NB4 (cell line): ENCODE data around the gene SCYGR3.

Experiments used
- DNase-seq: peaks from one replicate; pipeline ENCODE4 v3.0.0; 2010; ENCODE audit warnings: low read depth
- H3K4me3 ChIP-seq: one replicate; pipeline ENCODE4 v1.5.1; 2011; ENCODE audit warnings: mild to moderate bottlenecking, low read depth, low read length, moderate library complexity
- MAX ChIP-seq: IDR thresholded peaks from 2 replicates; pipeline ENCODE4 v1.6.1; 2011; ENCODE audit warnings: low read depth, low read length
- MYC ChIP-seq: IDR thresholded peaks from 2 replicates; pipeline ENCODE4 v1.6.1; 2011; ENCODE audit warnings: low read depth, low read length
- POLR2A ChIP-seq: IDR thresholded peaks from 2 replicates; pipeline ENCODE4 v1.6.1; 2011; ENCODE audit warnings: mild to moderate bottlenecking; ENCODE audit not compliant: insufficient read length; ENCODE audit errors: extremely low read depth
- TF ChIP-seq, protein P1 (sequence below): IDR thresholded peaks from one replicate; pipeline ENCODE4 v1.5.1; 2012; ENCODE audit warnings: low read depth, low read length

Gene SCYGR3

DNA sequence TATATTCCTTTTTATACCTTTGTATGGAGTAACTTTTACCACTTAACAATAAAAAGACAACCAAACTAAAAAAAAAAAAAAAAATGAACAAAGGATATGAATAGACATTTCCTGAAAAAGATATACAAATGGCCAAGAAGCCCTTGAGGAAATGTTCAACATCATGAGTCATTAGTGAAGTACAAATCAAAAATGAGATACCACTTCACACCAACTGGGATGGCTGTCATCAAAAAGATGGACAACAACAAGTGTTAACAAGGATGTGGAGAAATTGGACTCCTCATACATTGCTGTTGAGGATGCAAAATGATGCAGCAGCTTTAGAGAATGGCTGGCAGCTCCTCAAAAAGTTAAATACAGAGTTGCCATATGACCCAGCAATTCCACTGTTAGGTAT, 38.5 kb downstream of the SCYGR3 start:
- no peak for TF ChIP-seq MYC
- no peak for TF ChIP-seq MAX
- DNase-seq, result no peak
- H3K4me3 ChIP-seq, result no peak overlapping the region

DNA sequence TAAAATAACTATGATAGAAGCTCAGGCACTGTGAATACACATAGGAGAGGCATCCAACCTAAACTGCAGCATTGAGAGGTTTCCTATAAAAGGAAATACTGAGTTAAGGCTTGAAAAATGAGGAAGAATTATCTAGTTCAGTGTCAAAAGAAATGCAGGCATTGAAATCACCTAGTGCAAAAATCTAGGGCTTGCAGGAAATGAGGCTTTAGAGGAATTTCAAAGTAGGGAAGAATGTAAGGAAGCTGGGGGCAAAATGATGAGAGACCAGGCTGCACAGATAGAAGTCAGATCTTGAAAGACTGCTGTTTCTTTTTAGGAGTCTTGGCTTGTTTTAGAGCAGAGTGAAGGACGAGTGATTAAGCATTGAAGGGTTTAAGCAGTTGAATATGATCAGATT, 44.0 kb downstream of the SCYGR3 start:
- TF ChIP-seq, protein P1, sequence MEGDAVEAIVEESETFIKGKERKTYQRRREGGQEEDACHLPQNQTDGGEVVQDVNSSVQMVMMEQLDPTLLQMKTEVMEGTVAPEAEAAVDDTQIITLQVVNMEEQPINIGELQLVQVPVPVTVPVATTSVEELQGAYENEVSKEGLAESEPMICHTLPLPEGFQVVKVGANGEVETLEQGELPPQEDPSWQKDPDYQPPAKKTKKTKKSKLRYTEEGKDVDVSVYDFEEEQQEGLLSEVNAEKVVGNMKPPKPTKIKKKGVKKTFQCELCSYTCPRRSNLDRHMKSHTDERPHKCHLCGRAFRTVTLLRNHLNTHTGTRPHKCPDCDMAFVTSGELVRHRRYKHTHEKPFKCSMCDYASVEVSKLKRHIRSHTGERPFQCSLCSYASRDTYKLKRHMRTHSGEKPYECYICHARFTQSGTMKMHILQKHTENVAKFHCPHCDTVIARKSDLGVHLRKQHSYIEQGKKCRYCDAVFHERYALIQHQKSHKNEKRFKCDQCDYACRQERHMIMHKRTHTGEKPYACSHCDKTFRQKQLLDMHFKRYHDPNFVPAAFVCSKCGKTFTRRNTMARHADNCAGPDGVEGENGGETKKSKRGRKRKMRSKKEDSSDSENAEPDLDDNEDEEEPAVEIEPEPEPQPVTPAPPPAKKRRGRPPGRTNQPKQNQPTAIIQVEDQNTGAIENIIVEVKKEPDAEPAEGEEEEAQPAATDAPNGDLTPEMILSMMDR, result no peak
- TF ChIP-seq MAX (no peak), MYC (no peak), POLR2A (no peak)
- H3K4me3 ChIP-seq, result no peak overlapping the region
- DNase-seq, result no peak

GRCh38 chr2:227568852-227569169, 45.8 kb downstream of the SCYGR3 start:
- TF ChIP-seq MYC (no peak), MAX (no peak), POLR2A (no peak)
- TF ChIP-seq, protein P1, result no peak
- no peak for DNase-seq
- H3K4me3 ChIP-seq, result no peak overlapping the region

GRCh38 chr2:227566012-227566411, 48.6 kb downstream of the SCYGR3 start:
- TF ChIP-seq MYC (no peak), POLR2A (no peak), MAX (no peak)
- TF ChIP-seq, protein P1, result no peak
- no peak for DNase-seq

GRCh38 chr2:227565080-227565479, 49.6 kb downstream of the SCYGR3 start:
- no peak overlapping the region for H3K4me3 ChIP-seq
- no peak for TF ChIP-seq MYC
- no peak for TF ChIP-seq MAX
- TF ChIP-seq POLR2A, result no peak
- TF ChIP-seq, protein P1, result no peak
- no peak for DNase-seq

More at GRCh38 chr2:227566012-227566411, 48.6 kb downstream of the SCYGR3 start:
- no peak overlapping the region for H3K4me3 ChIP-seq
